A549 (cell line): ENCODE results near the gene TKFC.

Experiments
- EHMT2 ChIP-seq: fragments of 200-600 bp; sonication (generic); IDR thresholded peaks from 2 replicates; pipeline ENCODE4 v1.6.1; 2016; ENCODE audit warnings: antibody characterized with exemption, low read depth, mild to moderate bottlenecking, moderate library complexity
- MAFK ChIP-seq: fragments of 450-650 bp; IDR thresholded peaks from 2 replicates; pipeline ENCODE4 v1.6.1; 2014; ENCODE audit not compliant: partially characterized antibody
- MYC ChIP-seq: IDR thresholded peaks from 2 replicates; pipeline ENCODE4 v1.6.1; 2012; ENCODE audit warnings: mild to moderate bottlenecking, inconsistent platforms, low read length, improper control_type of control experiment, borderline replicate concordance
- TF ChIP-seq, protein P1 (sequence below): fragments of >200 bp; sonication (Bioruptor Twin); formaldehyde crosslinking; IDR thresholded peaks from 3 replicates; pipeline ENCODE4 v1.6.1; 2016
- TF ChIP-seq, protein P2 (sequence below): fragments of >200 bp; sonication (Bioruptor Twin); formaldehyde crosslinking; IDR thresholded peaks from 3 replicates; pipeline ENCODE4 v1.5.1; 2016

DNA sequence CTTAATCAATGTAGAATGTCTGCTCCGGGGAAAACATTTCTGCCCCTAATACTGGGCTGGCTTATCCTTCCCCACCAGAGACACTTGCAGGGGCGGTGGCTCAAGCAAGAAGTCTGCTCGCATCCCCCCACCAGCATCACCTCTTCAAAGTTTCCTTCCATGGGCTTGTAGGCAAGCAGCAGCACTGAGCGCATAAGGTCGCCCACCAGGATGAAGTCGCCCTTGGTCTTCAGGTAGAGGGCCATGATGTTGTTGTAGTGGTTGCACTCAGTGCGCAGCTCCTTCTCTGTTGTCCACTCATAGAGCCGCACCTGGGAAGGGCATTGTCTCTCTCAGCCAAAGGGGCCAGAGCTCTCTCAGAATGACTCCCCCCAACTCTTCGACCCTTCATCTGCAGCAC lies 29.3 kb upstream of the TKFC start:
- TF ChIP-seq MAFK: no peak
- no peak for TF ChIP-seq MYC
- no peak for TF ChIP-seq EHMT2
- TF ChIP-seq, protein P1, sequence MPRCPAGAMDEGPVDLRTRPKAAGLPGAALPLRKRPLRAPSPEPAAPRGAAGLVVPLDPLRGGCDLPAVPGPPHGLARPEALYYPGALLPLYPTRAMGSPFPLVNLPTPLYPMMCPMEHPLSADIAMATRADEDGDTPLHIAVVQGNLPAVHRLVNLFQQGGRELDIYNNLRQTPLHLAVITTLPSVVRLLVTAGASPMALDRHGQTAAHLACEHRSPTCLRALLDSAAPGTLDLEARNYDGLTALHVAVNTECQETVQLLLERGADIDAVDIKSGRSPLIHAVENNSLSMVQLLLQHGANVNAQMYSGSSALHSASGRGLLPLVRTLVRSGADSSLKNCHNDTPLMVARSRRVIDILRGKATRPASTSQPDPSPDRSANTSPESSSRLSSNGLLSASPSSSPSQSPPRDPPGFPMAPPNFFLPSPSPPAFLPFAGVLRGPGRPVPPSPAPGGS: no peak
- TF ChIP-seq, protein P2, sequence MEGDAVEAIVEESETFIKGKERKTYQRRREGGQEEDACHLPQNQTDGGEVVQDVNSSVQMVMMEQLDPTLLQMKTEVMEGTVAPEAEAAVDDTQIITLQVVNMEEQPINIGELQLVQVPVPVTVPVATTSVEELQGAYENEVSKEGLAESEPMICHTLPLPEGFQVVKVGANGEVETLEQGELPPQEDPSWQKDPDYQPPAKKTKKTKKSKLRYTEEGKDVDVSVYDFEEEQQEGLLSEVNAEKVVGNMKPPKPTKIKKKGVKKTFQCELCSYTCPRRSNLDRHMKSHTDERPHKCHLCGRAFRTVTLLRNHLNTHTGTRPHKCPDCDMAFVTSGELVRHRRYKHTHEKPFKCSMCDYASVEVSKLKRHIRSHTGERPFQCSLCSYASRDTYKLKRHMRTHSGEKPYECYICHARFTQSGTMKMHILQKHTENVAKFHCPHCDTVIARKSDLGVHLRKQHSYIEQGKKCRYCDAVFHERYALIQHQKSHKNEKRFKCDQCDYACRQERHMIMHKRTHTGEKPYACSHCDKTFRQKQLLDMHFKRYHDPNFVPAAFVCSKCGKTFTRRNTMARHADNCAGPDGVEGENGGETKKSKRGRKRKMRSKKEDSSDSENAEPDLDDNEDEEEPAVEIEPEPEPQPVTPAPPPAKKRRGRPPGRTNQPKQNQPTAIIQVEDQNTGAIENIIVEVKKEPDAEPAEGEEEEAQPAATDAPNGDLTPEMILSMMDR: no peak
